Urothelium cell line (cell line): ENCODE measurements around the gene ELK4.

Experiments
- DNase-seq: peaks from one replicate; pipeline ENCODE4 v3.0.0; 2011; ENCODE audit warnings: low spot score, mixed read lengths
- FAIRE-seq: peaks from 2 replicates; lab custom pipeline; 2011; peaks lifted over from hg19 to GRCh38; lab: Jason Lieb, UNC

The ELK4 gene

GRCh38 chr1:205597691-205598314, 34.0 kb downstream of the ELK4 start:
- DNase-seq: no peak
- FAIRE-seq: no peak

- no peak for FAIRE-seq
- no peak for DNase-seq
Measured at GRCh38 chr1:205596876-205597275, 34.9 kb downstream of the ELK4 start.

DNA sequence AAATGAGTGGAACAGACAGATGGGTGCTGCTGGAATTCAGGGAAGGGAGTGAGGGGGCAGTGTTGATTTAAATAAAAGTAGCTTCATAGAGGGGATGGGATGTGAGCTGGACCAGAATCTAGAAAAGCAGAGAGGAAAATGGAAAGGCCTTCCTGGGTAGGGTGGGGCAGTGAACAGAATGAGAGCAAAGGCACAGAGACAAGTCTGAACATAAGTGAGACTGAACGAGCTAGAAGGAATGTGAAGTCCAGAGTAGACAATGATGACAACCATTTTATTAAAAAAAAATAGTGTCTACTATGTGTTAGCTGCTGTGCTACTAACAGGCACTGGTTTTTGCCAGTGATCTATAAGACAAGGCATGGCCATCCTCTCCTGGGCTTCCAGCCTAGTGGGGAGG, 36.0 kb downstream of the ELK4 start:
- FAIRE-seq: no peak
- DNase-seq: no peak

DNA sequence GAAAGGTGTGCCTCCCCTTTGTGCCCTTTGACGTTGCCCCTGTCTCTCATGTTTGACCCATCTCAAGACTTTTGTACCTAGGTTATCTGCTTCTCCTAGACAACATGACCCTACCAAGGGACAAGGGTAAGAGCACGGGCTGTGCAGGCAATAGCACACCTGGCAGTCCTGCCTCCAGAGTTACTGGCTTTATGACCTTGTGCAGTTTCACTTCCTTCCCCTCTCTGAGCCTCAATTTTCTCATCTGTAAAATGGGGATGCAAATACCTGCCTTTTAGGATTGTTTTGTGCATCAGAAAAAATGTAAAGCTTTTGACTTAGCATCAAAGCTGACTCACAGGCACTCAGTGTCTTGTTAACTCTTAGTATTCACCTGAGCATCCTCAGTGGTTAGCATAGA, 36.4 kb downstream of the ELK4 start:
- DNase-seq (no peak), FAIRE-seq (no peak)

GRCh38 chr1:205594846-205595245, 37.0 kb downstream of the ELK4 start:
- no peak for FAIRE-seq
- DNase-seq: no peak

DNA sequence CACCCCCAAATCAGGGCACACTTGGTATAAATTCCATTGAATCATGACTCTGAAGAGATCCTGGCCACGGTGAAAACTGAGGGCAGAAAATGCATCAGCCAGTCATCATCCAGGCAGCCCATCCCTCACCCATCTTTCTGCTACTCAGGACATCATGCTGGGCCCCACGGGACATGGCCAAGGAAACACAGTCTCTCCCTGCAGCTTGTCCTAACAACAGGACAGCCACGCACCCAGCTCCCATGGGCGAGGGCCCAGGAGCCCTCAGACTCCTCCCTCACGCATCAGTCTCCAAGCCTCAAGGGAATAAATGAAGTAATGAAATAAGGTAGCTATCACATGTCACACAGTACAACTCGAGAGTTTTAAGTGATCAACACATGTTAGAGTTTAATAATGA, 37.8 kb downstream of the ELK4 start:
- FAIRE-seq: no peak

GRCh38 chr1:205593532-205593931, 38.3 kb downstream of the ELK4 start:
- FAIRE-seq: no peak

More for the DNA sequence above, 37.8 kb downstream of the ELK4 start:
- DNase-seq: no peak

DNA sequence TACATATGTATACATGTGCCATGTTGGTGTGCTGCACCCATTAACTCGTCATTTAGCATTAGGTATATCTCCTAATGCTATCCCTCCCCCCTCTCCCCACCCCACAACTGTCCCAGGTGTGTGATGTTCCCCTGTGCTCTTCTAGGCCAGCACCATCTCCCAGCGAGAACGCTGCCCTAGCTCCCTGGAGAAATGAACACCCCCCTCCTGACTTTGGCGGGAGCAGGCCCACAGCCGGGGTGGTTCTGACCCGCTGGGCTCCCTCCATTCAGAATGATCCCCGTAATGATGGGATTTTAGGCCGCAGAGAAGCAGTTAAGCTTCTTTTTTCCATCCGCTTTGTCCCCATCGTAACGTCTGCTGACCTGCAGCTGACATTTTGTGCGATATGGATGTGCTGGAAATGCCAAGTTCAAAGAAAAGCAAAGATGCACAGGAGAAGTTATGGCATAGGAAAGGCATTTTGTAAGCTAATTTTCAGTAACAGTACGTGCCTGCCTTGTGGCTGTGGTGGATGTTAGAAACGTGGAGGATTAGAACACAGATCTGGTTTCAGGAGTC, 39.3 kb downstream of the ELK4 start:
- DNase-seq (no peak), FAIRE-seq (no peak)

More at GRCh38 chr1:205593532-205593931, 38.3 kb downstream of the ELK4 start:
- no peak for DNase-seq

GRCh38 chr1:205591522-205592351, 40.1 kb downstream of the ELK4 start:
- no peak for FAIRE-seq
- peak; percentile 88 for DNase-seq

- FAIRE-seq (no peak), DNase-seq (no peak)
Measured at GRCh38 chr1:205590777-205591513, 40.9 kb downstream of the ELK4 start.

- DNase-seq (no peak), FAIRE-seq (no peak)
Measured at GRCh38 chr1:205590457-205590768, 41.4 kb downstream of the ELK4 start.

- FAIRE-seq (no peak), DNase-seq (no peak)
Measured at GRCh38 chr1:205589618-205590456, 42.0 kb downstream of the ELK4 start.

DNA sequence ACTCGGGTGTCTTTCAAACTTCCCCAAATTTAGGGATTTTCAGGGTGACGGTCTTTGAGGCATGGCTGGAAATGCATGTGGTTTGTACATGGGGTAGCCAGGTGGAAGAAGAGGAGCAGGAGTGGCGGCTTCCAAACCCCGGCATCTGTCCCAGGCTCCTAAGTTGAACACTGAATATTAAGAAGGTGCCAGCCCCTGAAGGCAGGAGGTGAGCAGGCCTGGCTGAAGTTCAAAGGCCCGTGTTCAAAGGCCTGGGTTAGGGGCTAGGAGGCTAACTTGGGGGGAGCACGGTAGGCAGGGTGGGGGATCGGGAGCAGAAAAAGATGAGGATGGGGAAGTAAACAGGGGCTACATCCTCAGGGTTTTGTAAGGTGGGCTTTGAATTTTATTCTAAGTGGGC, 42.8 kb downstream of the ELK4 start:
- FAIRE-seq (no peak), DNase-seq (no peak)

- peak; percentile 43 for DNase-seq
- FAIRE-seq: no peak
Measured at GRCh38 chr1:205588636-205589035, 43.2 kb downstream of the ELK4 start.

GRCh38 chr1:205587581-205587980, 44.2 kb downstream of the ELK4 start:
- DNase-seq (no peak), FAIRE-seq (no peak)

- FAIRE-seq (no peak), DNase-seq (no peak)
Measured at GRCh38 chr1:205585835-205586785, 45.7 kb downstream of the ELK4 start.

DNA sequence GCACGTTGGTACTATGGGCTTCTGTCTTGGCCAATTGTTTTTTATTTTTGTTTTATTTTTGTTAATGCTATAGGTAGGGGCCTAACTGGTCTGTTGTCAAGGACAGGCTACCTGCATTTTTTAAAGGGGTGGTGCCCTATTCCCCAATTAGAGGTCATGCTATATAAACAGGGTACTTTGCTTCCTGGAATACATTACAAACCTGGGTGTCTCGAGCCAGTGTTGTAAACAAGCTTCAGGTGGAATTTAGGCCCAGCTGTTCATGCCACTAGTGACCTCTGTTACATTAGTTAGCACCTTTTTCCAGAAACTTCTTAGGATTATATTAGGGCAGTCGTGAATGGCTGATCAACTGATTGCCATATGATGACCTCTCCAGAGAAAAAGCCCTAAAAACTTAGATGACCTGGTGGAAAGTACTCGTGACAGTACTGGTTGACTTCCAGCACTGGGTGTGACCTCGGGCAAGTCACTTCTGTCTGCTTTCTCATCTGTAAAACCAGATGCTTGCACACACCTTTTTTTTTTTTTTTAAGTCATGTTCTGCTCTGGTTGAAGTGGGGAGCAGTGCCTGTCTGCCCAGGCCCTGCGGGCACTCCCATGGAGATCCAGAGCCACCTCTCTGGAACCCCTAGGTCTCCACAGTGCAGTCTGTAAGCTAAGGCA, 46.5 kb downstream of the ELK4 start:
- no peak for DNase-seq
- FAIRE-seq: no peak

GRCh38 chr1:205584732-205585131, 47.1 kb downstream of the ELK4 start:
- no peak for DNase-seq
- no peak for FAIRE-seq
